Erythroblast (primary cell): ENCODE results near the gene ERMN.

Source experiments
- GATA1 ChIP-seq: IDR thresholded peaks from 2 replicates; pipeline ENCODE4 v1.6.1; 2011; ENCODE audit warnings: low read depth, mild to moderate bottlenecking, control low read depth, low read length, moderate library complexity
- POLR2A ChIP-seq: IDR thresholded peaks from 2 replicates; pipeline ENCODE4 v1.6.1; 2011; ENCODE audit warnings: mild to moderate bottlenecking, low read length

DNA sequence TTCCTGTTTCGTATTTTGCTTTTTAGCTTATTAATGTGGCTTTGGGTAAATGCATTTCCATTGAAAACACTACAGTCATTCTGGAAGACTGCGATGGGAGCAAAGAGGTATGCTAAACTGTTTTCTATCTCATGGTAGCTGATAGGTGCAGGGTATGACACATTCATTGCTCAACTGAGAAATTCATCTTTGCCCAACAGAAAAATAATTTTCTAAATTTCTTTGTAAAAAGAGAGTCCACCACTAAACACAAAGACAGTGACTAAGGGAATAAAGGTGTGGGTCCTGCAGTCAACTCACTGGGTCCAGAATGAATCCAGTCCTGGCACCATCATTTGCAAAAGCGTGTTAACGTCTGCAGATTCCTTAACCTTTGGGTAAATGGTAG, 19.9 kb downstream of the ERMN start:
- no peak for TF ChIP-seq POLR2A
- no peak for TF ChIP-seq GATA1
